Fibroblast of gingiva (primary cell): ENCODE results near the gene CTNNA2.

Experiments used
- DNase-seq: peaks from one replicate; pipeline ENCODE4 v3.0.0-alpha.2; 2011; ENCODE audit warnings: low read depth

The CTNNA2 gene

DNA sequence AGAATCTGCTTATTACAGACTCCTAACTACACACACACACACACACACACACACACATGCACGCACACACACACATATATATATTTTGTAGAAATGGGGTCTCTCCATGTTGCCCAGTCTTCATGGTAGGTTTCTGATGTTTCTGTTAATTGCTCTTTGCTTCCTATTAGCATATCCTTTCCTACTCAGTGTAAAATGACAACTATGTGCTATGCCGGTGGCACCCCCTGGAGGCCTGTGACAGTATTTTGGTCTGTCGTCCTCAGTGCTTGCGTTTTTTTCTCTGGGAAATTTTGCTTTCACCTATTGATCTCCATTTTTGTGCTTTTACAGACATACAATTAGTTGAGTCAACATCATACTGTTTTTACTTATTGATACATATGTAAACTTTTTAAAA lies 469.6 kb downstream of the CTNNA2 start:
- no peak for DNase-seq

GRCh38 chr2:79984476-79984875 lies 471.6 kb downstream of the CTNNA2 start:
- DNase-seq: no peak

DNA sequence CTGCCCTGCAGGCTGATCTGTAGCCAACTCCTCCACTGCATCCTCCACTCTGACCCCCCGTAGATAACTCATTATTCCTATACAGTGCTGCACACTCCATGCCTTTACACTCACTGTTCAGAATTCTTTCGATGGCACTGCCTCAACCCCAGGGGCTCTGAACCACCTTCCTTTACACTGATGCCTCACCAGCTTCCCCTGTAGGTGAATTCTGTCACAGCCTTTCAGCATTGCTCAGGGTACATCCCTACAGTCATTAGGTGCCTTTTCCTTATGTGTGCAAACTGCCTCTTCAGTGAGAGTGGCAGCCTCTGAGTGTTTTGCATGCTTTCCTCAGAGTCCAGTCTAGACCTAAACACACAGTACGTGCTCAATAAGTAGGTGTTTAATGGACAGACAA lies 472.3 kb downstream of the CTNNA2 start:
- no peak for DNase-seq

DNA sequence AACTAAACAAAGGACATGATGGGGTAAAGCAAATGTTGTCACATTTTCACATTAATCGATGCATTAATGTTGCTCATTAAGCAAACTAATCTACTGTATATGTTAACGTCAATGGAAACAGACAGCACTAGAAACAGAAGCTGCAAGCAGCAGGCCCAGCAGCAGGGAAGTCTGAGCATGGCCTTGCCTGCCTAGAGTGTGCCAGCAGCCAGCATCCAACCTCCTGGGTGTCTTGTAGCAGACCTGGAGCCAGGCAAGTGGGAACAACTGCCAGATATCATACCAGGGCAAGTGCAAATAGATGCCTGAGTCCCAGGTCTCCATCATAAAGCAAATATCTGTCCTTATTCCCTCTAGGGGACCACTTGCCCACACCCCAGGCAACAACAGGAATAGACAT lies 472.7 kb downstream of the CTNNA2 start:
- no peak for DNase-seq

GRCh38 chr2:79993144-79993543 lies 480.3 kb downstream of the CTNNA2 start:
- no peak for DNase-seq

GRCh38 chr2:79994161-79994560 lies 481.3 kb downstream of the CTNNA2 start:
- DNase-seq: no peak

- no peak for DNase-seq
Measured at GRCh38 chr2:79994965-79995364, 482.1 kb downstream of the CTNNA2 start.

GRCh38 chr2:79996709-79997108 lies 483.9 kb downstream of the CTNNA2 start:
- no peak for DNase-seq

- DNase-seq: peak; percentile 10
Measured at GRCh38 chr2:80001701-80002101, 488.9 kb downstream of the CTNNA2 start.

DNA sequence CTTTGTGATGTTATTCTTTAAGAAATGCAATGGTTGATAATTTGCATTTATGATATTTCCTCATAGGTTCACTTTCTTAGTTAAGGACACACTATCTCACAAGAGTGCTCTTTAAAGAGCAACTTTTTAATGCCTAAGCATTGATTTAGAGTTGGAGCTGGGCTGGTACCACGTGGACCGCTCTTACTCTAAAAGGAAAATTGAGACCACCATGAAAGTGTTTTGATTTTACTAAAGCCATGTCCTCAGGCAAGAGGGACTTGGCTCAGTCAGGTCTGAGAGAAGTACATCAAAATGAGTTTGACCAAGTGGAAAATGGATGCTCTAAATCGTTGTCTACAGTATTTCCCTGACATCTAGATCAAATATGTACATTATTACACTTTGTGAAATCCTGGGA lies 489.3 kb downstream of the CTNNA2 start:
- DNase-seq: no peak

- no peak for DNase-seq
Measured at GRCh38 chr2:80002568-80003157, 489.8 kb downstream of the CTNNA2 start.

- DNase-seq: no peak
Measured at GRCh38 chr2:80007777-80008503, 495.1 kb downstream of the CTNNA2 start.

- no peak for DNase-seq
Measured at GRCh38 chr2:80008596-80008995, 495.7 kb downstream of the CTNNA2 start.

- DNase-seq: no peak
Measured at GRCh38 chr2:80009211-80009610, 496.4 kb downstream of the CTNNA2 start.

GRCh38 chr2:80012061-80012460 lies 499.2 kb downstream of the CTNNA2 start:
- DNase-seq: no peak

GRCh38 chr2:80014637-80015036 lies 501.8 kb downstream of the CTNNA2 start:
- DNase-seq: no peak

DNA sequence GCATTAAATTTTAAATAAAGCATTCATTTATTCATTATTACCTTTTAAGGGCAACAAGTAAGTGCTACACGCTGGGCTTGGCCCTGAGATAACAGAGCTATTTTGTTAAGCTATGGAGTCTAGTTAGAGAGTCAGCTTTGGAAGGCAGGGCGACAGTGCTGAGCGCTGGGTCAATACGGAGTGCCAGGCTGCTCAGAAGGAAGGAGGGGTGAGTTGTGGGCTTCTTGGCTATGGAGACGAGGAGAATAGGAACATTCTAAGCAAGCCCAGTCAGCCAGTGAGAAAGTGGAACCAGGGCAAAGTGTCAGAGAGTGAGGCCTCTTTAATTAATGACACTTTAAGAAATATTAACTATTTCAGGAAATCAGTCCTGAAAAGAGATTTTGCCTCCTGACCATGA lies 503.3 kb downstream of the CTNNA2 start:
- no peak for DNase-seq

DNA sequence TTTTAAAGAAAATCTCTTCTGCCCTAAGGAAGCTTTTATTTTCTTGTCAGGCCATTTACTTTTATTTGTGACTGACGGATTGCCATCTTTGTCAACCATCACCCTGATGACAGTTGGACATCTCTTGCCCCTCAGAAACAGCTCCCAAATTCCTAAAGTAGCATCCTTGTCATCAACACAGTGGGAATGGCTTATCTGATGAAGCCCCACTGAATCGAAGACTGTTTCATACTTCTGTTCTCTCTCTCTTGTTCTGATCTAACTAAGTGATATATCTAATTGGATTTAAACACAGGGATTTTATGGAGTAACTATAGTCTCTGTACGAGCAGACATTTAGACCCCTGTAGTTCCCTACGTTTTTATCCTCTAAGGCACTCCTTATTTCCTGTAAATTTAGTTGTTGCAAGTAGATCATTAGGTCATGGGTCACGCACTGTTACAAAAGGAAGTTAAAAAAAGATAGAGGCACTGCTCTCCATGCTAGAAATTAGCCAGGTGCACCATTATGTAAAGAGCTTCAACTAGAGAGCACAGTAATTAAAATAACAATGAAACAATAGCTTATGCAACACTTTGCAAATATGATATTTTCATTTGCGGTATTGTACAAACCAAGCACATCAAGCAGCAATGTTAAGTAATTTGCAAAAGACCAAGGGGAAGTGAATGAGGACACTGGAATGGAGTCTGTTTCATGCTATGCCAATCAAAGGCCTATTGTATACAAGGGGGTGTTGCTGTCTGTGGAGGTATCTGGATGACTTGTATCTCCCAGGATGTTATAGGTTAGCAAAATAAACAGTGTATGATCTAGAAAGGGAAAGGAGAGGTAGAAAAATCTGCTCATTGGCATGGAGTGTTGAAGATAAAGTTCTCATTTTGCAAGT lies 507.0 kb downstream of the CTNNA2 start:
- no peak for DNase-seq

GRCh38 chr2:80022018-80022417 lies 509.2 kb downstream of the CTNNA2 start:
- DNase-seq: no peak

DNA sequence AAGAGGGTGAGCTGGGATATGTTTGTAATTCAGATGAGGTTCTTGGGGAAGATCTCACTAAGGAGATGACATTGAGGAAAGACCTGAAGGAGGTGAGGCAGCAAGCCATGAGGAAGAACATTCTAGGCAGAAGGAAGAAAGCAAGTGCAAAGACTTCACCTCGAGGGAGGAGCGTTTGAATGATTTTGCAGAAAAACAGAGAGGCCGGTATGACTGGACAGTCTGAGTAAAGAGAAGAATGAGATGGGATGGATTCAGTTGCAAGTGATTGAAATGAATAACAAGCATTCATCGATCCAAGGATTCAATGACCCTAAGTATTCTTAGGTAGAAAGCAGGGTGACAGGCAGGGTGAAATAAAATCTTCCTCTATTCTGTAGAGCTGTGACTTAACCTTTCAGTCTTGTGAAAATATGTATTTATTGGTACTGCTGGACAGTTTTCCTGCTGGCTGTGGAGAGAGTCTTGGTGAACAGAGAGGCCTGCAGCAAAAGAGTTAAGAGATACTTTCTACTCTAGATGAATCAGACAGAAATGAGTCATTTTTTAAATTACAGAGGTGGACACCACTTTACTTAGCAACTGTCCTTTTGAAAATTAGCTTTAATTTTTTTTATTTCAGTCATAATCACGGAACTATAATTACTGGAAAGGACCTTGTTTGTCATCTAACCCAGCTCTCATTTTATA lies 513.3 kb downstream of the CTNNA2 start:
- no peak for DNase-seq

DNA sequence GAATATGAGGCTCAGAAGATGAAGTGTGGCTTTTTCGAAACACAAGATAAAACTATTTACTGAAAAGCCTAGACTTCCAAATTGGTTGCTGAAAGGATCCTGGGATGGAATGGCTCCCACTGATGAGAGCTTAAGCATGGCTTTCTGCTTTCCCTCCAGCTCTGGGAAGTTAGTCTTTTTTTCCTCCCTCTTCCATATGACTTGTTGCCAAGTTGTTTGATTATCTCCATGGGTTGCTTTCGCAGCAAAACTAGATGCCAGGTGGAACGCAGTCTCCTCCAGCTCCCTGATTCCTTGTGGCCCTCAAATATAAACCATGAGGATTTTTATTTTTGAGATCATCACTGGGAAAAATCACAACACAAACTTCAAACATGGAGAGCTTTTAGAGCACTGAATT lies 515.2 kb downstream of the CTNNA2 start:
- DNase-seq: no peak

DNA sequence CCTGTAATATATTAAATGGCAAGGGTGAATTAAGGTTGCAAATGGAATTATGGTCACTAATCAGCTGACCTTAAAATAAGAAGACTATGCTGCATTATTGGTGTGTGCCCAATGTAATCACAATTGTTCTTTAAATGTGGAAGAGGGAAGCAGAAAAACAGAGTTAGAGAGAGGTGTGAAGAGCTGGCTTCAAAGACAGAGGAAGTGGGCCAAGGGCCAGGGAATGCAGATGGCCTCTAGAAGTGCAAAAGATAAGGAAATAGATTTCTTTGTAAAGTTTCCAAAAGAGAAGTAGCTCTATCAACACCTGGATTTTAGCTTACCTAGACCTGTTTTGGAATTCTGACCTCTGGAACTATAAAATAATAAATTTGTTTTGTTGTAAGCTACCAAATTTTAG lies 515.7 kb downstream of the CTNNA2 start:
- no peak for DNase-seq
